A673 (cell line): Measurements from ENCODE around the gene RBP3. TPM values are rescaled to one million over a fixed set of nuclear protein-coding genes. Genes with fewer than 3 reads are reported as not detected.

Experiments used
- BruUV-seq: library from RNA; stranded (reverse); fragments of 400-500 nt; replicated peaks from 2 replicates; lab custom pipeline; 2021; lab: Mats Ljungman, UMichigan
- CTCF ChIA-PET: fragments of 300-600 bp; sonication (Branson Sonifier 250); formaldehyde crosslinking; loops from one replicate; lab custom pipeline; 2022; ENCODE audit warnings: antibody characterized with exemption; lab: Charles Lee
- POLR2A ChIA-PET: fragments of 300-600 bp; sonication (Branson Sonifier 250); formaldehyde crosslinking; loops from one replicate; lab custom pipeline; 2022; ENCODE audit warnings: antibody characterized with exemption; ENCODE audit not compliant: low non-redundant PET; lab: Charles Lee
- DNase-seq: peaks from one replicate; pipeline ENCODE4 v3.0.0-alpha.2; 2015; ENCODE audit warnings: low spot score
- H3K27ac ChIP-seq: fragments of 200-600 bp; sonication (generic); 2 replicates; pipeline ENCODE4 v1.5.1; 2016; ENCODE audit warnings: mixed run types, low read depth, mild to moderate bottlenecking, mixed read lengths, antibody characterized with exemption, low read length; ENCODE audit not compliant: poor library complexity, severe bottlenecking
- H3K27me3 ChIP-seq: fragments of 200-600 bp; sonication (generic); replicated peaks from 2 replicates; pipeline ENCODE4 v1.6.1; 2017; ENCODE audit warnings: mixed run types, low read depth, mild to moderate bottlenecking, mixed read lengths, antibody characterized with exemption, low read length; ENCODE audit not compliant: insufficient read depth, poor library complexity
- H3K36me3 ChIP-seq: fragments of 200-600 bp; sonication (generic); 2 replicates; pipeline ENCODE4 v1.6.1; 2016; ENCODE audit warnings: mixed run types, mild to moderate bottlenecking, mixed read lengths, antibody characterized with exemption, low read length; ENCODE audit not compliant: insufficient read depth, poor library complexity, severe bottlenecking
- H3K4me1 ChIP-seq: fragments of 200-600 bp; sonication (generic); 2 replicates; pipeline ENCODE4 v1.6.1; 2017; ENCODE audit warnings: mixed run types, mild to moderate bottlenecking, mixed read lengths, antibody characterized with exemption, low read length; ENCODE audit not compliant: insufficient read depth, poor library complexity, severe bottlenecking
- H3K4me3 ChIP-seq: fragments of 200-600 bp; sonication (generic); 2 replicates; pipeline ENCODE4 v1.5.1; 2016; ENCODE audit warnings: low read depth, mixed run types, mild to moderate bottlenecking, mixed read lengths, low read length; ENCODE audit not compliant: poor library complexity, severe bottlenecking
- H3K9me3 ChIP-seq: fragments of 200-600 bp; sonication (generic); 2 replicates; pipeline ENCODE4 v1.6.1; 2016; ENCODE audit warnings: mixed run types, low read depth, mild to moderate bottlenecking, mixed read lengths, antibody characterized with exemption, low read length; ENCODE audit not compliant: poor library complexity, severe bottlenecking
- EZH2 ChIP-seq: fragments of 200-600 bp; sonication (generic); IDR thresholded peaks from 2 replicates; pipeline ENCODE4 v1.6.1; 2017; ENCODE audit warnings: borderline replicate concordance, low read depth, mild to moderate bottlenecking, mixed read lengths, antibody characterized with exemption, low read length; ENCODE audit not compliant: poor library complexity, severe bottlenecking
- intact Hi-C: fragments of 100-400 bp; cut with micrococcal nuclease; formaldehyde crosslinking; loops from one replicate; pipeline ENCODE4 v1.10.0; 2022; ENCODE audit not compliant: unreplicated experiment
- total RNA-seq: library from RNA; stranded (reverse); gene quantifications from 2 replicates; pipeline ENCODE4 v1.2.3, GENCODE V29; 2021
- TF ChIP-seq, protein P1 (sequence below): fragments of 300-800, 200-600 bp; sonication (generic); conservative IDR thresholded peaks from 2 replicates; pipeline ENCODE4 v1.5.1; 2017; ENCODE audit warnings: low read depth, mild to moderate bottlenecking, antibody characterized with exemption, low read length, moderate library complexity, mixed read lengths

The RBP3 gene
- total RNA-seq, 1 experiment from 2014 or later: not detected

DNA sequence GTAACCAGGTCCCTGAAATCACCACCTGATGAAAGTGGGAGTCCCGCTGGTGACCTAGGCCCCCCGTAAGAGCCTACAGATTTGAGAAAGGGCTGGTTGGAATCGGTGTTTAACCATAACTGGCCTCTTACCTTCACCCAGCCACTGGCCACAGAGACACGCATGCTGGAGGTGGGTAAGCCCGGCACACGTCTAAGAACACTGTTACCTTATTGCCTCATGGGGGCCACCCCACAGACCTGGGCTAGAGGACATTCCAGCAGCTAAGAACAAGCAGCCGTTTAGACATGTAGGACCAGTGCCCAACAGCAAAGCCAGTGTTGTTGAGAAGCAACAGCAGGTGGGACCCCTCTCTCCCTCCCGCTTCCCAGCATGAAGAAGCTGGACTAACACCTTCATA is 28.4 kb upstream of the RBP3 start:
- POLR2A ChIA-PET: no interaction called here
- no TSS peak for BruUV-seq
- Histone ChIP-seq H3K36me3 (no peaks in the 10 kb centered on the region), H3K4me3 (no peak overlapping the region), H3K4me1 (no peaks in the 10 kb centered on the region), H3K27ac (no peak overlapping the region), H3K27me3 (no peaks in the 10 kb centered on the region), H3K9me3 (no peaks in the 10 kb centered on the region)
- CTCF ChIA-PET: no interaction called here
- DNase-seq: no peak
- intact Hi-C loops: loop anchor here (10.0 kb wide), 1 partner anchor 55 kb away; no protein-coding TSS in a partner anchor
- TF ChIP-seq, protein P1, sequence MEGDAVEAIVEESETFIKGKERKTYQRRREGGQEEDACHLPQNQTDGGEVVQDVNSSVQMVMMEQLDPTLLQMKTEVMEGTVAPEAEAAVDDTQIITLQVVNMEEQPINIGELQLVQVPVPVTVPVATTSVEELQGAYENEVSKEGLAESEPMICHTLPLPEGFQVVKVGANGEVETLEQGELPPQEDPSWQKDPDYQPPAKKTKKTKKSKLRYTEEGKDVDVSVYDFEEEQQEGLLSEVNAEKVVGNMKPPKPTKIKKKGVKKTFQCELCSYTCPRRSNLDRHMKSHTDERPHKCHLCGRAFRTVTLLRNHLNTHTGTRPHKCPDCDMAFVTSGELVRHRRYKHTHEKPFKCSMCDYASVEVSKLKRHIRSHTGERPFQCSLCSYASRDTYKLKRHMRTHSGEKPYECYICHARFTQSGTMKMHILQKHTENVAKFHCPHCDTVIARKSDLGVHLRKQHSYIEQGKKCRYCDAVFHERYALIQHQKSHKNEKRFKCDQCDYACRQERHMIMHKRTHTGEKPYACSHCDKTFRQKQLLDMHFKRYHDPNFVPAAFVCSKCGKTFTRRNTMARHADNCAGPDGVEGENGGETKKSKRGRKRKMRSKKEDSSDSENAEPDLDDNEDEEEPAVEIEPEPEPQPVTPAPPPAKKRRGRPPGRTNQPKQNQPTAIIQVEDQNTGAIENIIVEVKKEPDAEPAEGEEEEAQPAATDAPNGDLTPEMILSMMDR: no peak
- TF ChIP-seq EZH2: no peak

GRCh38 chr10:47320812-47321211 is 27.4 kb upstream of the RBP3 start:
- CTCF ChIA-PET: no interaction called here

DNA sequence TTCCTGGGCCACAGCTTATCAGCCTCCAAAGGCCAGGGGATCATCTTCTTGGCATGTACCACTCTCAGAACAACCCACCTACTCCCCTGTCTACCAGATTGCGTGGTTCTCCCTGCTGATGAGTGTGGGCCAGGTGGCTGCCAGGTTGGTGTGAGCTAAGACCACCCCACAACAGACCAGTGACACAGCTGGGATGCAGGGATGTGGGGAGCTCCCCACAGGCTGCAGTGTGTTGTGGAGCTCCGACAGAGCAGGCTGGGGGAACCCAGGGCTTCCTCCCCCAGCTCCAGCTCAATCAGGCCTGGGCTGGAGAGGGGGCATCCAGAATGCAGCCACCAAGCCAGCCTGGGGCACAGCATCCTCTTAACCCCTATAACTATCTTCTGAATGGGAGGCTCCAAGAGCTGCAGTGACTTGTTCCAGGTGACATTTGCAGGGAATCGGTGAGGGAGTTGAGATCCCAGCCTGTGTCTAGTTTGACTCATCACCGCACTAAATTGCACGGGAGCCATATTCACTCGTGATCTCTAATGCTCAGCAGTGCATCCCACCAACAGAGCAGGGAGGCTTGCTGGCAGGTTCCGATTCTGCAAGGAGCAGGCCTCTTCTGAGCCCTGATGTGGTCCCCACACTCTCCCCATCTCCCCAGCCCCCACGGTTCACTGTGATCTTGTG is 26.5 kb upstream of the RBP3 start:
- Histone ChIP-seq H3K27me3 (no peaks in the 10 kb centered on the region), H3K27ac (no peak overlapping the region), H3K9me3 (no peaks in the 10 kb centered on the region), H3K4me3 (no peak overlapping the region), H3K36me3 (no peaks in the 10 kb centered on the region), H3K4me1 (no peaks in the 10 kb centered on the region)
- no peak for DNase-seq
- TF ChIP-seq, protein P1: no peak
- no peak for TF ChIP-seq EZH2
- no TSS peak for BruUV-seq
- CTCF ChIA-PET: no interaction called here
- intact Hi-C loops: no loop called here
- POLR2A ChIA-PET: no interaction called here

More at GRCh38 chr10:47320812-47321211, 27.4 kb upstream of the RBP3 start:
- no peak for TF ChIP-seq EZH2
- TF ChIP-seq, protein P1: no peak
- no peaks in the 10 kb centered on the region for H3K27me3 ChIP-seq
- POLR2A ChIA-PET: no interaction called here
- no peak for DNase-seq
- H3K4me3 ChIP-seq: no peak overlapping the region
- H3K4me1 ChIP-seq: no peaks in the 10 kb centered on the region
- no peaks in the 10 kb centered on the region for H3K9me3 ChIP-seq
- no peak overlapping the region for H3K27ac ChIP-seq
- H3K36me3 ChIP-seq: no peaks in the 10 kb centered on the region
- intact Hi-C loops: no loop called here
- no TSS peak for BruUV-seq
